Hippocampal formation (tissue), 2 donors: Measurements from ENCODE around the gene PLCD3.

Experiments used
- DNase-seq, 2 donors: peaks; one replicate each; lab custom pipeline; 2025; lab: John Stamatoyannopoulos, UW

Gene PLCD3

DNA sequence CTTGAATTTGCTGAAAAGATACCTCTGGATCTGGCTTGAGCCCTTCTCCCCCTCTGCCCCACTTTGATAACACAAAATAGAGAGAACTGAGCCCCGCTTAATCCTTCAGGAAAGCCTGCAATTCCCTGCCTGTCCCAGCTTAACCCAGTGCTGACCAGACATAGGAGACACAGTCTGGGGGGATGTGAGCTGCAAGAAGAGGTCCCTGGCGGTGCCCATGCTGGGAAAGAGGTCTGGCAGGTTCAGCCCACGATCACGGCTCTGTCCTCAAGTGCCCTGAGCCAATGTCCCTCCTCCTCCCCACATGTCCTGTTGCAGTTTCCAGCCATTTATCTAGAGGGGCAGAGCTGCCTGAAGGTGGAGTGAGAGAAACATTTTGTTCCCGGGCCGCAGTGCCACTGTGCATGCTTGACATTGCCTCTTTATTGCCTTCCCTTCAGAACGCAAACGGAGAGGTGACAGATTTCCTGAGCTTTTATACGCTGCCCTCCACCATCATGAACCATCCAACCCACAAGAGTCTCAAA lies 29.0 kb downstream of the PLCD3 start:
- no peak for DNase-seq

DNA sequence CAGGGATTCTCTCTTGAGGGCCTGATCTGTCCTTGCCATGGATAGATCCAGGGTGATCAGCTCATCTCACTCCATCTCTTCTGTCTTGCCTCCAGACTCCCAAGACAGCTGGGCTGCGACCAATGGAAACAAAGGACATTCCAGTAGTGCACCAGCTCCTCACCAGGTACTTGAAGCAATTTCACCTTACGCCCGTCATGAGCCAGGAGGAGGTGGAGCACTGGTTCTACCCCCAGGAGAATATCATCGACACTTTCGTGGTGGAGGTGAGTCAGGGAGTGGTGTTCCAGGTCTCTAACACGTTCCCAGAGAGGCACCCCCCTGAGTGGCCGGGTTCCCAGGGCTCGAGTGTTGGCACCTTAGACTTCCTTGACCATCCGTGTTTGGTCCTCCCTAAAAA lies 29.5 kb downstream of the PLCD3 start:
- DNase-seq = no peak

DNA sequence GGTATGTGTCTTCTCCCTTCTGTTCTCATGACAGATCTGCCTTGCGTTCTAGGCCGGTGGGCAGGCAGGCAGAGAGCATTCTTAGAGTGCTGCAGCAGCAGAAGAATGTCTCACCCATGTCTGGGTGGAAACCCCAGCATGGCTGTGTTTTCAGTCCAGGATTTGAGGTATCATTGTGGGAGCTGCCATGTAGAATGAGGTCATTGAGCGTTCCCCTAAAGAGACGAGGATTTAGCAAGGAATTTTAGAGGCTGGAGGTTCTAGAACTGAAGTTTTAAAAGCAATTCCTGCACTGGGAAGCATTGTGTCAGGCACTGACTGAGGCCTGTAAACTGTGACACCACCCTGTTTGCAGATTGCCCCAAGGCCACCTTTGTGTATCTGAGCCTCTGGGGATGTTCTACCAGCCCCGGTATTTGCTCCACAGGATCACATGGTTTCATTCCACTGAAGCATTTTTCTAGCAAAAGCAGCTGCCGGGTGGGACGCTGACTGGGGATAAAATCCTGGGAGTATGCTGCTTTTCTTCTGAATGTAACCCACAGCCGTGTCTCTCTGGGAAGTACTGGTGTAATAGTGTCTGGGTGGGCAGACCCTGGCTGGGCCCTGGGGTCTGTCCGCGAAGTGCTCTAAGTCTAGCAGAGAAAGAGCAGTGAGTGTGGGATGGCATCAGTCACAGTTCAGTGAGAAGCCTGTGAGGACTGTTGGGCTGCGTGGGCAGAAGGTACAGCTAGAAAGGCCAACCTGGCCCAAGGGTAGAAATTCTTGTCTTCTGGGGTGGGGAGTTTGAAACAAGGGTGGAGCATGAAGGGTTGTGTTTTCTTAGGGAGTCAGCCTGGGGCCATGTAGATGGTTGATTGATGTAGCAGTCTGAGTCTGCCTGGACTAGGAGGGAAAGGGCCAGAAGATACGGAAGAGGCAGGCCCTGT lies 30.2 kb downstream of the PLCD3 start:
- no peak for DNase-seq

DNA sequence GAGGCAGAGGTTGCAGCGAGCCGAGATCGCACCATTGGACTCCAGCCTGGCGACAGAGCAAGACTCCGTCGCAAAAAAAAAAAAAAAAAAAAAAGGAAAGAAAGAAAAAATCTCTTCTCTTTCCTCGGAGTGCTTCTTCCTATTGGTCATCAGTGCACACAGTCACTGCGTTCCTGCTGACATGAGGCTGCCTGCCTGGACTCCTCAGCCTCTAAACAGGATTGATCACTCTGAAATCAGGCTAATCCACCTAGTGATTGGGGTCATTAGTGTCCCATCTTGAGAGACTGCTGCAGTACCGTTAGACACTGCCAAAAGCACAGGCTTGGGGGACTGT lies 30.8 kb downstream of the PLCD3 start:
- no peak for DNase-seq

DNA sequence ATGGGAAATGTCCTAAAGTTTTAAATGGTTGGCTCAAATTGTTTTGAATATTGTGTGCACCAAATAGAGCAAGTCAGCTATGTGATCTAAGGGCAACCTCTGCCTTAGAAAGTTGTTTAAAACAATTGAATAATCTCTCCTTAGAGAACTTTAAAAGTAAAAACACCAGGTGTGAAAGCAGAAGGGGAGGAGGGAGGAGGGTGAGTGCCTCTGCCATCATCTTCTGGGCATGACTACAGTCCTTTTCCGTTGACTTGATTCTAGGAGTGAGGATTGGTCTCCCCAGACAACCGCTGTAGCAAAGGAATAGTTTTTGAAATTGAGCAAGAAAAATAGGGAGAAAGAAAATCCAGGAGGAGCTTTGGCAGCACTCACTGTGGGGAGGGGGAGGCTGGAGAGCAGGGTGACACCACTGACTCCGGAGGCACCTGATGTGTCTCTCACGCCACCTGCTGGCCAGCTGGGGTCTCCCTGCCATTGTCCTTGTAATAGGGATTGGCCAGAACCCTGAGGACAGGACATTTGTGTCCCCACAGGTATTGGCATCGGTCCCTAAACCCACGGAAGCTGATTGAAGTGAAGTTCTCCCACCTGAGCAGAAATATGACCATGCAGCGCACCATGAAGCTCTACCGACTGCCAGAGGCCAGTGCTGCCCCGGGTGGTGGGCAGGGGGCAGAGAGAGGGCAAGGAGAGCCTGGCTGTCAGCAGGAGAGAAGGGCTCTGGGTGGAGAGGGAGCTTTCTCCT lies 33.3 kb downstream of the PLCD3 start:
- peak; percentile 55 to 60 for DNase-seq

DNA sequence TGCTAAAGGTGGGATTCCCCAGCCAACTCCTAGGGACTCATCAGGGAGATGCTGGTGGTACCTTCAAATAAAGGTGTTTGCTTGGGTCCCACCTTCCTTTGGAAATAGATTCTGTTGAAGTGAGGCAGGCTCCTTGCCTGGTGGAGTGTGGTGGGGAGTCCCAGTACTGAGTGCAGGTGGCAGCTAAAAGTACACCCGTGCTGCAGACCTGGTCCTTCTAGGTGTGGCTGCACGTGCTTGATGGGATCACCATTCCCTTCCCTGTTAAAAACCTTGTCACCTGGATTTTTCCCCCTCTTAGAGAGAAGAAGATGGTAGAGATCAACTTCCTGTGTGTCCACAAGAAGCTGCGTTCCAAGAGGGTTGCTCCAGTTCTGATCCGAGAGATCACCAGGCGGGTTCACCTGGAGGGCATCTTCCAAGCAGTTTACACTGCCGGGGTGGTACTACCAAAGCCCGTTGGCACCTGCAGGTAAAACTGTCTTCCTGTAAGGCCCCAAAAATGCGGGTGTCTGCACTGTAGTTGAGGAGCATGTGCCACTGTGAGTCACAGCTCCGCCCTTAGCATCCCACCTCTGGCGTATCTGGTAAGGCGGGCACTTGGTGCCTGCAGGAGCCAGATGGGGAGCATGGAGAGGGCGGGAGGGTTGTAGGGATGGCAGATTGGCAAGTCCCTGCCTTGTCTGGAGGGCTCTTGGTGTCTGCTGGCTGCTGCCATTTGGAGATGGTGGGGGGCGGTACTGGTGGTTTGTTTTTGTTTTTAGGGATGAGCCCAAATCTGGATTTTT lies 34.0 kb downstream of the PLCD3 start:
- DNase-seq = no peak

DNA sequence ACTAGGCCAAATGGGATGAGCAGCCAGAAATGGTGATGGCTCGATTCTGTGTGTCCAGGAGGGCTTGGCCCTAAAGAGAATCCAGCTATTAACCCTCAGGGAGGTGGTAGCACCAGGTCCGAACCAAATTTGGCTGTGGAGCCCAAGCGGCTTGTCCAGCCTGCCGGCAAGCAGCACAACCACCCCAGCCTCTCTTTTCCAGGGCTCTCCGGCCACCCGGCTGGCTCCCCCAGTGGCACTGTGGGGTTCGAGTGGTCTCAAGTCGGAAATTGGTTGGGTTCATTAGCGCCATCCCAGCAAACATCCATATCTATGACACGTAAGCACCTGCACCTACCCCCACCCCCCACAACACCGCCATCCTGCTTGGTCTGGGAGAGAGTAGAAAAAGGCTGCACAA lies 35.4 kb downstream of the PLCD3 start:
- no peak for DNase-seq

DNA sequence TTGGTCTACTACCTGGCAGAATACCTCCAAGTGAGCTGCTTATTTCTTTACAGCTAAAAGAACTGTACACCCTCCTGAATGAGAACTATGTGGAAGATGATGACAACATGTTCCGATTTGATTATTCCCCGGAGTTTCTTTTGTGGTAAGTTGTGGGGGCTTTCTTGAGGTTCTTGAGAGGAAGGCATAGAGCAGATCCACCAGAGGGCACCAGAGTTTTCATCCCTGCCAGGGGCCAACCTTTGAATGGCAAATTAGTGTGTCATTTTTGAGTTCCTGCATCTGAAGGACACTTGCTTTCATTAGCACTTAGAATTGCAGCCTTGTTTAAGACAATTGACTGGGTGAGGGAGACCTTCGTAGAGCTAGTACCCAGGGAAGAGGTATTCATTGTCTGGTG lies 36.2 kb downstream of the PLCD3 start:
- DNase-seq = no peak

DNA sequence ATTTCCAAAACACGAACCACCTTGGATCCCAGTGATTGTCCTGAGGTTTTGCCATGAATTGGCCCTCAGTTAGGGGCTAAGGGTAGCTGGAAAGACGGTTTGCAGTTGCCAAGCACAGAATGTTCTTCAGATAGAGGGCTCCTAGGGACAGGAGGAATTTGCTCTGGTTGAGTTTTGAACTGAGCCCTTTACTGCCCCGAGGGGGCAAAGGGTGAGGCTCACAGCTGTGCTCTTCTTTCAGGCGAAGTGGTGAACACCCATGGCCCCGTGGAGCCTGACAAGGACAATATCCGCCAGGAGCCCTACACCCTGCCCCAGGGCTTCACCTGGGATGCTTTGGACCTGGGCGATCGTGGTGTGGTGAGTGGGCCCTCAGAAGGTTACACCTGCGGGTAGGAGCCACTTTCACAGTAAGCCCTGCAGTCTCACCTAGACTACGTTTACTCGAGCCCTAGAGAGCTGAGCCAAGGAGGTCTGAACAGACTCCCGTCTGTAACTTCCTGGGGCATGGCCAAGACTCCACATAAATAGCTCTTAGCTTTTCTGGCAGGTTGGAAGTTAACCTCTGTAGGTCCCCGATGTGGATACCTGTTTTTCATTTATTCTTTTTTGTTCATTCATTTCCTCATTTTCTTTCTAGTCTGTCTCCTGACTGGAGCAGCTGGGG lies 38.7 kb downstream of the PLCD3 start:
- DNase-seq = no peak

DNA sequence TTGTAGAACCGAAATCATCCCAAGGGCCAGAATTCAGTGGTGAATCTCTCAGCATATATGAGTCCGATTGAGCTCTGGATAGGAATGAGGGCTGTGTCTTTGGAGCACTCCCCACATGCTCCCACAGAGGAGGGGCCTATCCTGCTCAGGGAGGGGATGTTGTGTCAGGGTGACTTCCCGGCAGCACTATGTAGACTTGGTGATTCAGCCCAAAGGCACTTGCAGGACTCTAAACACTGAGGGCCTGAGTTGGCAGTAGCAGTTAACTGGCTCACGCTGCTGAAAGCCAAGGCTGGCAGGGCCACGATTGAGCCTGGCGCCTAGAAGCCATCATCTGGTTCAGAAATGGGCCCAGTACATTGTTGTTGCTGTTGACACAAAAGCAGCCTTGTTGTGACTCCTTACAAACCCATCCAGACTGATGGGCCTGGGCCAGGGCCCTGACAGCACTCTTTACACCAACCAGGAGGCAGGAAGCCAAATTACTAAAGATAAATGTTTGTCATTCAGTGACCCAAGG lies 39.3 kb downstream of the PLCD3 start:
- DNase-seq = peak; percentile 92 to 96

DNA sequence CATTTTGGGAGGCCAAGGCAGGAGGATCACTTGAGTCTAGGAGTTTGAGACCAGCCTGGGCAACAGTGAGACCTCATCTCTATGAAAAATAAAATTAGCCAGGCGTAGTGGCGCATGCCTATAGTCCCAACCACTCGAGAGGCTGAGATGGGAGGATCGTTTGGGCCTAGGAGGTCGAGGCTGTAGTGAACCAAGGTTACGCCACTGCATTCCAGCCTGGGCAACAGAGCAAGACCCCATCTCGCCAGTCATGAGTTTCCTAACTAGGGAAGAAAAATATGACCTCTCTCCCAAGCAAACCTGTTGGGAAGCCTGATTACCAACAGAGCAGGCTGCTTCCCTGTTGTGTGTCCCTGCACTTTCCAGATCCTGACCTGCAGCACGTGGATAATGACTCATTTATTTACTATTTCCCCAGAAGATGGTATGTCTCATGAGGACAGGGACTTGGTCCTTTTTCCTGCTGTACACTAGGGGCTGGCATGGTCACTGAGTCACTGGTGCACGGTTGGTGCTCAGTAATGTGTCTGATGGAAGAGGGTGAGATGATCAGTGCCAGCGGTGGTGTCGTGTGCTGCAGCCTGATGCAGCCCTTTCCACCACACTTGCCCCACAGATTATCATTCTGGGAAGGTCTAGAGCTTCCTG lies 40.4 kb downstream of the PLCD3 start:
- DNase-seq = no peak

DNA sequence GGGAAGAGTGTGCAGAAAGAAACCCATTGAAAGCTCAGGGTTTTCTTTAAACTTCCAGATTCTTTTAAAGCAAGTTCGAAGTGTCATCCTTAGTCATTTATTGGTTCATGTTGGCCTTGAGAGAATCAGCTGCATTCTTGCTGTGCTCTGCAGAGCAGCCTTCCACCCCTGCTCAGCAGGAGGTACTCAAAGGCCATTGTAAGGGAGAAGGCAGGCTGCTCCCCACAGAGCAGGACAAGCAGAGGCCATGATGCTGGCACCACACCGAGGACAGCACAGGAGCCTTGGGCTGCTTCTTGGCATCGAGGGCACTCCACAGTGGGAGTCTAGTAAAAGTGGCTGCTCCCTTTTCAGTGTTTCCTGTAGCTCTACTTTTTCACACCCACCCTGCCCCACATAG lies 41.6 kb downstream of the PLCD3 start:
- DNase-seq = no peak

DNA sequence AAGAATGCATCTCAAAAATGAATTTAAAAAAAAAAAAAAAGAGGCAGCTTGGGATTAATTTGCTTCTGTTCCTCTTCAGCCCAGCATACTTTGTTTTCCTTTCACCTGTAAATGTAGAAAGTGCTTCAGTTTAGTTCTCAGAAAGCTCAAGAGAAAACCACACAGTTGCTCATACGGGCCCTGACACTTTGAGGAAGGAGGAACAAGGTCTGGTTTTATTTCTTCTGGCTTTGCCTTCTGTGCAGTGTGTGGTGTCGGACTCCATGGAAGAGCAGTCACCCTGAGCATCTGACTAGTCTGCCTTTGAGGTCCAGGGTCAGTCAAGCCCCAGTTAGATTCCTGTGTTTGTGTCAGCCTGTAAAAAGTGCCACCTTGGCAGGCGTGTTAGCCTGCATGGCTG lies 43.6 kb downstream of the PLCD3 start:
- no peak for DNase-seq

DNA sequence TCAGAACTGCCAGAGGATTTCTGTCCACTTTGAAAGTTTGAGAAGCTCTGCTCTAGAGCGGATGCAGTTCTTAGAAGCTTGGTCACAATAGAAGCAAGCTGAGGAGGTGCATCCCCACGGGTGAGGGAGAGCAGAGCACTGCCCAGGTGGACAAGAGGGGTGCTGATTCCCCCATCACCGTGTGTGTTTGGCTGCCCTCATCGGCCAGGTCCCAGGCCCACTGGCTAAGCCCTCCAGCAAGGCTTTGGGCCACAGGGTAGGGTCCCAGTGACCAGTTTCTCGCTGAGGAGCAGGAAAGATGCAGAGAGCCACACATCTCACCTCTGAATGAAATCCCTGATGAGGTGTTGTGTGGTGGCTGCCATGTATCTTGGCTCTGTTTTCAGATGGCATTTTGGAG lies 44.3 kb downstream of the PLCD3 start:
- no peak for DNase-seq

DNA sequence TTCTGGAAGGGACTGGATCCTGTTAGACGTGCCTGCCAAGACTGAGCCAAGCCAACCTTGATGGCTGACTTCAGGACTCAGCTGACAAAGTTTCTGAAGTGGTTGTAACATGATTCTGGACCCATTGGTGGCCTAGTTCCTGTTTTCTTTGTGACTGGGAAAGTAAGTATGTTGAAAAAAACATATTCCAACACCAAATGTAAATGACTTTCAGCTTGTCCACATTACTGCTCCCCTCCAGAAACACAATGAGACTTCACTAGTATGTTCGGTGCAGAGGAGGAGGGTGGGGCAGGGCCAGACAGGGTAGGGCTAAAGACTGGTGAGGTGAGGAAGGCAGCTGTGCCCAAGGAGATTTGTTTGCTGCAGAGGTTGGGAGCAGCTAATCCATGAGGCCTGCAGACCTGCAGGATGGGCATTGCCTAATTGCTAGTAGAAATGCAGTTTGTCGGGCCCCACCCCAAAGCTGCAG lies 44.8 kb downstream of the PLCD3 start:
- no peak for DNase-seq

DNA sequence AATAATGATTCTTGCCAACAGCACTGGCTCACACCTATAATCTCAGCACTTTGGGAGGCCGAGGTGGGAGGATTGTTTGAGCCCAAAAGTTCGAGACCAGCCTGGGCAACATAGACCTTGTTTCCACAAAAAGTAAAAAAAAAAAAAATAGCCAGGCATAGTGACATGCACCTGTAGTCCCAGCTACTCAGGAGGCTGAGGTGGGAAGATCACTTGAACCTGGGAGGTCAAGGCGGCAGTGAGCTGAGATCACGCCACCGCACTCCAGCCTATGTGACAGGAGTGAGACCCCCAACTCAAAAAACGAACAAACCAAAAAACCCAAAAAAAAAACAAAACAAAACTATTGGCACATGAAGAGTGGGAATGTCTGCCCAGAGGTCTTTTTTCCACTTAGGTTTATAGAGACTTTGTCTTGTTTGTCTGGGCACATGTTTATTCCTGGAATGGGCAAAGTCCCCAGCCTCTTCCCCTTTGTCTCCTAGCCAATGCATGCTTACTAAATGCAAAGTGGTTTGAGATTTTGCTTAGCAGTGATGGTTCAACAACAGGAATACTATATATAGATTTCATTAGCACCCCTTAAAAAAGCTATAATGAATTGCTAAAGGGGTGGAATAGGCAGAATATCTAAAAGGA lies 45.3 kb downstream of the PLCD3 start:
- peak in 1 of 2 donors; percentile 31 for DNase-seq

DNA sequence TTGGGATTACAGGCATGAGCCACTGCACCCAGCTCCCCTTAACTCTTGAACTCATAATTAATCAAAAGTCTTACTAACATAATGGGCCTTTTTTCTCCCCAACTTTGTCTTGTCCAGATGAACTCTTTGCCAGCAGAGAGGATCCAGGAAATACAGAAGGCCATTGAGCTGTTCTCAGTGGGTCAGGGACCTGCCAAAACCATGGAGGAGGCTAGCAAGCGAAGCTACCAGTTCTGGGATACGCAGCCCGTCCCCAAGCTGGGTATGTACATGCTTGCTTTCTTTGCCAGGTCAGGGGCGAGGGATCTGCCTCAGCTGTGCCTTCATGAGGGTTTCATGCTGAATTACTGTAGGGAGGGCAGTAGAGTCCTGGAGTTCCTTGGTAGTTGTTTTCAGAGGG lies 45.9 kb downstream of the PLCD3 start:
- DNase-seq = no peak

DNA sequence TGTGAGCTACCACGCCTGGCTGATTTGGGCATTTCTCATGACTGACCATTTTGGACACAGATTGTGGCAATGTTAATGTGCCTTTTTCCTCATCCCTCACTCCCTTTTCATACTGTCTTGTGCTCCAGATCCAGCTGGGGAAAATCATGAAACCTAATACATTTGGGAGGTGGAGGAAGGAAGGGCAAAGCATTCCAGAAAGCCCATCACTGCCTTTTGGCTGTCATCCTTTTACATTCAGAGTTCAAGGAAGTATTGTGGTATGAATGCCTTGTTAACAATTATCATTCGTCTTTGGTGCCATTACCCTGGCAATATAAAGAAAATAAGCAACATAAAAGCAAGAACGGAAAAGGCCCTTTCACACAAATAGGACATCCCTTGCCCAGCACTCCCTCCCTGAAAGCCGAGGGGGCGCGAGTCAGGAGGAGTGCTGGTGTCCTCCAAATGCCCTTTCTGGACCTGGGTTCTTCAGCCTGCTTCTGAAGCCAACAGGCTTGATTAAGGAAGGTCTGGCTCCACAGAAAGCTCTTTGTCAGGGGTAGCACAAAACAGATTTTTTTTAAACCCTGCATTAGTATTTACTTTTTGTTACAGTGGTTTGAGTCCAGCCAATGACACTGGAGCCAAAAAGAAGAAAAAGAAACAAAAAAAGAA lies 51.1 kb downstream of the PLCD3 start:
- peak in 1 of 2 donors; percentile 28 for DNase-seq

DNA sequence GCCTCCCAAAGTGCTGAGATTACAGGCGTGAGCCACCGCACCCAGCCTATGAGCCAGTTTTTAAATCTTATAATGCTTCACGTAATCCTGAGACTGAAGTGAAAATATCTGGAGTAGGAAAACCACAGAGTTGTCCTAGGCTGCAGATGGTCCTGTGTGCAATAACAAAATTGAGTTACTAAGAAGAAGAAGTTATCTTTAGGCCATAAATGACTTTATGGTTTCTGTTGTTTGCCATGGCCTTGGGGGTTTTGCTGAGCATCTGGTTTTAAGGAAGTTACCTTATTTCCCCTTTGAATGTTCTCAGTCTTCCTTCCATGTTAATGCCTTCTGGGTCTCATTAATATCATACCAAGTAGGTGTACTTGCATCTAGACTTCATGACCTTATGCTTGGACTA lies 54.7 kb downstream of the PLCD3 start:
- DNase-seq = no peak
